Measurements from ENCODE around the gene OGA.

- no peak for TF ChIP-seq GATA3 (IDR thresholded peaks at IDR 0.05; ENCODE audit: low read depth, low read length)
- TF ChIP-seq GATA2 (IDR thresholded peaks at IDR 0.05; ENCODE audit: low read depth, low read length), result no peak
Observed at GRCh38 chr10:101839002-101839401, 20.8 kb upstream of the OGA start.

Measured in SH-SY5Y (cell line).